Measurements from ENCODE around the gene AP2B1. TPM values are rescaled to one million over a fixed set of nuclear protein-coding genes. Genes with fewer than 3 reads are reported as not detected.

AP2B1 gene
- total RNA-seq = 100 to 1,000 TPM in 4 of 9 donors, 10 to 100 TPM in 5; 62.4 to 167 (median 79.9) TPM
- 100 to 1,000 TPM in 1 of 3 donors, 10 to 100 TPM in 2; 23.4 to 104 (median 50.5) TPM for polyA plus RNA-seq
- long read RNA-seq, donor 1, partial matches to known transcripts = 5 of 6 reads
- long read RNA-seq, donor 1, other reads (novel, unspliced or antisense) = 0 of 6 reads
- long read RNA-seq, donor 2, full-length matches to known transcripts = 4 of 15 reads
- long read RNA-seq, donor 2, partial matches to known transcripts = 11 of 15 reads
- long read RNA-seq, donor 2, other reads (novel, unspliced or antisense) = 0 of 15 reads
- long read RNA-seq, donor 3, full-length matches to known transcripts = 4 of 4 reads
- long read RNA-seq, donor 3, partial matches to known transcripts = 0 of 4 reads
- long read RNA-seq, donor 3, other reads (novel, unspliced or antisense) = 0 of 4 reads
- long read RNA-seq, donor 4, full-length matches to known transcripts = 3 of 4 reads
- long read RNA-seq, donor 4, partial matches to known transcripts = 0 of 4 reads
- long read RNA-seq, donor 4, other reads (novel, unspliced or antisense) = 1 of 4 reads
- long read RNA-seq, donor 5, full-length matches to known transcripts = 37 of 45 reads
- long read RNA-seq, donor 5, partial matches to known transcripts = 4 of 45 reads
- long read RNA-seq, donor 5, other reads (novel, unspliced or antisense) = 4 of 45 reads
- long read RNA-seq, donor 6, full-length matches to known transcripts = 2 of 5 reads
- long read RNA-seq, donor 6, partial matches to known transcripts = 1 of 5 reads
- long read RNA-seq, donor 6, other reads (novel, unspliced or antisense) = 2 of 5 reads
- long read RNA-seq, donor 7, partial matches to known transcripts = 21 of 22 reads
- long read RNA-seq, donor 7, other reads (novel, unspliced or antisense) = 0 of 22 reads
- long read RNA-seq, donor 8, full-length matches to known transcripts = 12 of 12 reads
- long read RNA-seq, donor 8, partial matches to known transcripts = 0 of 12 reads
- long read RNA-seq, donor 8, other reads (novel, unspliced or antisense) = 0 of 12 reads
- long read RNA-seq, donor 9, full-length matches to known transcripts = 3 of 27 reads
- long read RNA-seq, donor 9, partial matches to known transcripts = 24 of 27 reads
- long read RNA-seq, donor 9, other reads (novel, unspliced or antisense) = 0 of 27 reads
- long read RNA-seq, donor 10, full-length matches to known transcripts = 2 of 18 reads
- long read RNA-seq, donor 10, partial matches to known transcripts = 16 of 18 reads
- long read RNA-seq, donor 10, other reads (novel, unspliced or antisense) = 0 of 18 reads

GRCh38 chr17:35587074-35587961, at the start of gene AP2B1:
AP2B1 (plus strand) TSS chr17:35587322; CDS start chr17:35594031, 6,709 bp downstream.
- Histone ChIP-seq H3K9me3 (replicated peaks in 1 of 3) (no peaks in the 10 kb centered on the region), H3K4me3 (peak within 1 kb of the TSS; percentile 82 to 89 (median 86)), H3K27ac (peak within 1 kb of the TSS; percentile 51 to 95 (median 86)), H3K27me3 (no peaks in the 10 kb centered on the region), H3K4me1 (replicated peaks in 1 of 2) (peaks cover 10 to 19% of the 10 kb centered on the region in 2 donors), H3K36me3 (replicated peaks in 1 of 2) (no peaks in the 10 kb centered on the region)
- peak; percentile 92 to 99 (median 94) for DNase-seq
- intact Hi-C loops (cut with DNase I) = no loop called here
- TF ChIP-seq CTCF (IDR thresholded peaks at IDR 0.05) (peak in 2 of 6 experiments; percentile 6 to 41), POLR2A (IDR thresholded peaks at IDR 0.05) (peak; percentile 56 to 87)
- 0 to 1% (median 0%) methylated on average over 26 to 50 of the region's 50 CpGs for WGBS, 4 donors

- Histone ChIP-seq H3K27ac (no peak within 1 kb of the TSS), H3K4me3 (no peak within 1 kb of the TSS), H3K4me1 (replicated peaks in 1 of 2) (no peaks in the 10 kb centered on the region), H3K9me3 (replicated peaks in 1 of 3) (no peaks in the 10 kb centered on the region), H3K36me3 (replicated peaks in 1 of 2) (no peaks in the 10 kb centered on the region), H3K27me3 (no peaks in the 10 kb centered on the region)
- no peak for DNase-seq
- 53 to 74% (median 64%) methylated on average over 2 of the region's 2 CpGs for WGBS, 4 donors
- TF ChIP-seq CTCF (IDR thresholded peaks at IDR 0.05) (no peak), POLR2A (IDR thresholded peaks at IDR 0.05) (no peak)
- intact Hi-C loops (cut with DNase I) = loop anchor here in 1 of 2 donors (10.0 kb wide), 1 partner anchor 363 kb away; no protein-coding TSS in a partner anchor
Measured at GRCh38 chr17:35537601-35538141, 49.5 kb upstream of the AP2B1 start, which contains the start of gene SLFN12L. SLFN12L (minus strand) TSS chr17:35537678; CDS start chr17:35522364, 15,314 bp downstream.

GRCh38 chr17:35539659-35540026, 47.5 kb upstream of the AP2B1 start:
- no peak overlapping the region for H3K27ac ChIP-seq
- intact Hi-C loops (cut with DNase I) = loop anchor here (5.0 to 10.0 kb wide), 2 partner anchors 365 to 367 kb away; no protein-coding TSS in a partner anchor
- H3K4me3 ChIP-seq = no peak overlapping the region
- H3K27me3 ChIP-seq = no peaks in the 10 kb centered on the region
- DNase-seq = no peak
- TF ChIP-seq CTCF (IDR thresholded peaks at IDR 0.05) (peak in 1 of 6 experiments; percentile 5), POLR2A (IDR thresholded peaks at IDR 0.05) (no peak)
- 37 to 42% (median 40%) methylated on average over 4 to 5 of the region's 5 CpGs for WGBS, 4 donors
- H3K4me1 ChIP-seq (replicated peaks in 1 of 2) = no peaks in the 10 kb centered on the region
- H3K9me3 ChIP-seq (replicated peaks in 1 of 3) = no peaks in the 10 kb centered on the region
- H3K36me3 ChIP-seq (replicated peaks in 1 of 2) = no peaks in the 10 kb centered on the region

Data from adrenal gland (tissue), 19 donors.